ENCODE data around the gene ZMYND8.
"Not testable (repeated sequence)": the region's sequence is repeated elsewhere in the genome, so short reads cannot be mapped to it uniquely, and the experiment has no call there.

ZMYND8 gene

GRCh38 chr20:47204008-47204849 is 152.3 kb downstream of the ZMYND8 start:
- DNase-seq (ENCODE audit: low read depth, low spot score) = no peak

- DNase-seq (ENCODE audit: low read depth, low spot score) = no peak
These were observed 153.5 kb downstream of the ZMYND8 start for GRCh38 chr20:47202733-47203667.

- DNase-seq (ENCODE audit: low read depth, low spot score) = no peak
These were observed 155.3 kb downstream of the ZMYND8 start for GRCh38 chr20:47201074-47201730.

GRCh38 chr20:47198996-47199552 is 157.4 kb downstream of the ZMYND8 start:
- no peak for DNase-seq (ENCODE audit: low read depth, low spot score)

- DNase-seq (ENCODE audit: low read depth, low spot score) = no peak
These were observed 158.2 kb downstream of the ZMYND8 start for GRCh38 chr20:47198254-47198671.

- peak; percentile 53 for DNase-seq (ENCODE audit: low read depth, low spot score)
These were observed 160.1 kb downstream of the ZMYND8 start for GRCh38 chr20:47196091-47197081.

GRCh38 chr20:47195573-47195972 is 160.9 kb downstream of the ZMYND8 start:
- no peak for DNase-seq (ENCODE audit: low read depth, low spot score)

GRCh38 chr20:47191956-47192355 is 164.5 kb downstream of the ZMYND8 start:
- no peak for DNase-seq (ENCODE audit: low read depth, low spot score)

GRCh38 chr20:47191074-47191673 is 165.3 kb downstream of the ZMYND8 start:
- no peak for DNase-seq (ENCODE audit: low read depth, low spot score)

- DNase-seq (ENCODE audit: low read depth, low spot score) = no peak
These were observed 167.4 kb downstream of the ZMYND8 start for GRCh38 chr20:47189060-47189459.

GRCh38 chr20:47188540-47188939 is 168.0 kb downstream of the ZMYND8 start:
- DNase-seq (ENCODE audit: low read depth, low spot score) = no peak

- DNase-seq (ENCODE audit: low read depth, low spot score) = no peak
These were observed 168.9 kb downstream of the ZMYND8 start for GRCh38 chr20:47187450-47188195.

GRCh38 chr20:47183367-47183766 is 173.1 kb downstream of the ZMYND8 start:
- DNase-seq (ENCODE audit: low read depth, low spot score) = no peak

- no peak for DNase-seq (ENCODE audit: low read depth, low spot score)
These were observed 175.2 kb downstream of the ZMYND8 start for GRCh38 chr20:47181056-47181862.

GRCh38 chr20:47179267-47179666 is 177.2 kb downstream of the ZMYND8 start:
- no peak for DNase-seq (ENCODE audit: low read depth, low spot score)

- no peak for DNase-seq (ENCODE audit: low read depth, low spot score)
These were observed 177.6 kb downstream of the ZMYND8 start for GRCh38 chr20:47178851-47179250.

GRCh38 chr20:47178277-47178676 is 178.2 kb downstream of the ZMYND8 start:
- DNase-seq (ENCODE audit: low read depth, low spot score) = no peak

GRCh38 chr20:47176217-47176616 is 180.3 kb downstream of the ZMYND8 start:
- not testable (repeated sequence) for DNase-seq (ENCODE audit: low read depth, low spot score)
